ENCODE data around the gene MRPL19.

GRCh38 chr2:75656563-75656962 is 10.0 kb downstream of the MRPL19 start:
- TF ChIP-seq CTCF (IDR thresholded peaks at IDR 0.05; ENCODE audit: low read depth, low read length) (no peak), EZH2phosphoT487 (IDR thresholded peaks at IDR 0.05; ENCODE audit: low read depth) (no peak)

Data from OCI-LY3 (cell line).